NCI-H128 (cell line): ENCODE measurements around the gene ADGRD1.

ENCODE experiments used
- DNase-seq: peaks from one replicate; lab custom pipeline; 2025; ENCODE audit not compliant: unreplicated experiment; lab: John Stamatoyannopoulos, UW

Gene ADGRD1

DNA sequence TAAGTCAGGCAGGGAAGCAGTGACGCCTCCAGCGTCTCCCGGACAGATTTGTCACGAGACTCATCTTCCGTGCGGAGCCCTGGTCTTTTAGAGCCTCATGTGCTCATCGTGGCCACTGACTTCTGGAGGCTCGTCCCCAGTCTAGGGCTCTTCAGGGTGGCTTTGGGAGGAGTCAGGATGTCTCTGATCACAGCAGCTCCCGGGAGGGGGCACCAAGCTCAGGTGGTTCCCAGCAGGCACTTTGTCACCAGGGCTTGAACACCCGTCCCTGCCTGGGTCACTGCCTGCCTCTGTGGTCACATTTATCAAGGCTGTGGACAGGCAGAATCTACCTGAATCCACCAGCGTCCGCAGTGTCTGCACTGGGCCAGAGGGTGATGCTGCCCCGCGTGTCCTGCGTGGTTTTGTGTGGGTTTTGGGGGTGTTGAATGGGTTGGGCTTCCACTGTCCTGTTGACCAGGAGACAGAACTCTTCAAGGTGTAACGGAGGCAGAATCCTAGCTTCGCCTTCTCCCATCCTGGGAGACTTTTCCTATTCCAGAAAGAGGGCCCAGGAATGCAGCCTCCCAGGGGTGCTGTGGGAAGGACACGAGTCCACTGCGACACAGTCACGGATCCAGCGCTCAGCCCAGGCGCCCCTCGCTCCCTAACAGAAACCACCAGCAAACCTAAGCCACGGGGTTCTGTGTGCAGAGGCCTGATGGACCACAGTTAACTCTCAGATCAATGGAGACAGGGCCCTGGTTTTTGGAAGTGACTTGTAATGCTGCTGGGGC, 132.3 kb downstream of the ADGRD1 start:
- no peak for DNase-seq

DNA sequence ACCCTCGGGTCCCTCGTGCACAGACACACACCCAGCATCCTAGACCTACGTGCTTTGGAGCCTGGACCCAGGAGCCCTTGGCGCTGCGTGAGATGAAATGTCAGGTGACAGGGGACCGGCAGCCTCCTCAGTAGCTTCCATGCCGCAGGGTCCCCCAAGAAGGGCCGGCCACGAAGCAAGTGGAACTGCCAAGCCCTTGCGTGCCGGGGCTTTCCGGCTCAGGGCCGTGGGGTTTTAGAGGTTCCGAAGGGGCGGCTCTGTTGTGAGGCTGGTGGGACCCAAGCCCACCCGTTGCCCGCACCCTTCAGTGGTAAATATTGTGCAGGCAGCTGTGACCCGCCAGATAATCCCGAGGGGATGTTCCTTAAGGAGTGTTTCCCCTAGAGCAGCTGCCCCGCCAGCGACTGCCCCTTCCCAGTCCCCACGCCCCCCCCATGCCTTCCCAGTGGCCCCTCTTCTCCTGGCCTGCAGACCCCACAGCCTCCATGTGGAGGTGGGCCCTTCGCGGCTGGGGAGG, 133.7 kb downstream of the ADGRD1 start:
- no peak for DNase-seq

DNA sequence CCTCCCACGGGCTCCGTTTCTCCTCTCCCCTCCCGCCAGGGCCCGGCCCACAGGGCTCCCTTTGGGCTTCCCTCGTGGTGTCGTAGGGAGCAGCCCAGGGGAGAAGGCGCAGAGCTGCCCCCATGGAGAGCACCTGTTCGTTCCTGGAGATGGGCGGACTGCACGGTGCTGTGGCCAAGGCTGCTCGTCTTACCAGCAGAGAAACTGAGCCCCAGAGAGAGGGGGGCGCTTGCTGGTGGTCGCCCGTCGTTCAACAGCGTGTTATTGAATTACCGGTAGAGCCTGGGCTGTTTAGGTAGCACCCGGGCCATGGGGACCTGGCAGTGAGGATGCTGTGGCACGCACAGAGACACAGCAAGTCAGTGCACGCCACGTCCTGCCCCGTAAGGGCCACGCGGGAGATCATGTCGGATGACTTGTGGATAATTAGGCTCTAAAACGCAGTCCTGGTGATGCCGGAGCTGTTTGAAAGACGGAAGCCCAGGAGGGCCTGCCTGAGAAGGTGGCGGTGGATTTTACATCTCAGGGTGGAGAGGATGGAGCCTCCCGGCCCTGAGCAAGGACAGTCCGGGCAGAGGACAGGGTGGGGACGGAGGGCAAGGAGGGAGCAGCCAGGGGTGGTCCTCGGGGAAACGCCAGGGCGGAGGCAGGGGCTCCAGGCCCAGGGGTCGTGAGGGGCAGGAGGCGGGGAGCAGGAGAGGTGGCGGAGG, 134.4 kb downstream of the ADGRD1 start:
- no peak for DNase-seq

DNA sequence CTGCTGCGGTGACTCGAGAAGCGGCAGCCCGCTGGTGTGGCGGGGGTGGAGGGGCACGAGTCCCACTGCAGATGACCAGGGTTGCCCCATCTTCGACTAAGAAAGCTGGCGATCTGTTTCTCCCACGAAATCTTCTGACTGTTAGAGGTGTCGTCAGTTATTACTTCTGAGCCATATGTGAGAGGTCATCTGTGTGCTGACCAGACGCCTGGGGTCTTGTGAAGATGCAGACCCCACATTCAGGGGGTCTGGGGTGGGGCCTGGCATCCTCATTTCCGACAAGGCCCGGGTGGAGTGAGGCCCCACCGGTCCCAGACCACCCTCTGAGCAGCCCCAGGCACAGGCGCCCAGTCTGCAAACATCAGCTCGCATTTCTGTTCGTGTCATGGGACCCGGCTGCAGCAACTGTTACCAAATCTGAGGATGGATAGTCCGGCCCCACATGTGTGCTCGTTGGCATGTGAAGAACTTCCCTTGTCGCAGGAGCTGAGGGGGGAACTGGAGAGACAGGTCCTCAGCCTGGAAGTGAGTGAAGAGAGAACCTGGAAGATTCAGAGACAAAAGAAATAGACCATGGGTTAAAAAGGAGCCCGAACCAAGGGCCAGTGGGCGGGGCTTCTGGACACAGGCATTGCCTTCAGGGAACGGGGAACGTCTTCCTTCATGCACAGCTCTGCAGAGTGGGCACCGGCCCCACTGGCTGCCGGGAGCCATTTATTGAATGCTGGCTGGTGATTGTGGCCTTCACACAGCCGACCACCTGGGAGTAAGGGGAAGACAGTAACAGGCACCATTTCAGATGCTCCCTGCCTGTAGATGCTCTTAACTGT, 135.2 kb downstream of the ADGRD1 start:
- no peak for DNase-seq

DNA sequence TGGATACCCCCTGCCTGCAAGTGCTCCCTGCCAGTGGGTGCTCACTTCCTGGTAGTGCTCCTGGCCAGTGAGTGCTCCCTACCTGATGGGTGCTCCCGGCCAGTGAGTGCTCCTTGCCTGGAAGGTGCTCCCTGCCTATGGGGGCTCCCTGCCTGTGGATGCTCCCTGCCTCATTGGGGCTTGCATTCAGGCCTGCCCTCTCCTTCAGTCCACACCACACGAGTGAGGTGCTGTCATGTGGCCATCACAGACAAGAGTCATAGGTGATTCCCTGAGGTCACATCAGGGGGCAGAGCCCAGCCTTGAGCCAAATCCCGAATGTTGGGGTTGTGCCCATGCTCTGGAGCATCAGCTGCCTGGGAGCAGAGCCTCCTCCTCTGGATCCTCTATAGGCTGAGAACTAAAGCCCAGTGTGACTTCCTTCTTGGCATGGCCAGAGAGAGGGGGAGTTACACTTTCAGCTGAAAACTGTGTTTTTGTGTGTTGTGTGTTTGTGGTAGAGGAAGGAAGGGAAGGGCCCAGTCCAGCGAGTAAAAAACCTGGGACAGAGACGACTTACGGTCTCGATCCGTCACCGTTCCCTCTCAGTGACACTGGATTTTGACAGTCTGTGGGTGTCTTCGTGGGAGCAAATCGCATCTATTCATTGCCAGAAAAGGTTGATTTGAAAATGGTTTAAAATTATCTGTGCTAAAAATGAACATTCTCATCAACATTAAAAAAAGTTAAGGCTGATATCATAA, 136.0 kb downstream of the ADGRD1 start:
- no peak for DNase-seq

DNA sequence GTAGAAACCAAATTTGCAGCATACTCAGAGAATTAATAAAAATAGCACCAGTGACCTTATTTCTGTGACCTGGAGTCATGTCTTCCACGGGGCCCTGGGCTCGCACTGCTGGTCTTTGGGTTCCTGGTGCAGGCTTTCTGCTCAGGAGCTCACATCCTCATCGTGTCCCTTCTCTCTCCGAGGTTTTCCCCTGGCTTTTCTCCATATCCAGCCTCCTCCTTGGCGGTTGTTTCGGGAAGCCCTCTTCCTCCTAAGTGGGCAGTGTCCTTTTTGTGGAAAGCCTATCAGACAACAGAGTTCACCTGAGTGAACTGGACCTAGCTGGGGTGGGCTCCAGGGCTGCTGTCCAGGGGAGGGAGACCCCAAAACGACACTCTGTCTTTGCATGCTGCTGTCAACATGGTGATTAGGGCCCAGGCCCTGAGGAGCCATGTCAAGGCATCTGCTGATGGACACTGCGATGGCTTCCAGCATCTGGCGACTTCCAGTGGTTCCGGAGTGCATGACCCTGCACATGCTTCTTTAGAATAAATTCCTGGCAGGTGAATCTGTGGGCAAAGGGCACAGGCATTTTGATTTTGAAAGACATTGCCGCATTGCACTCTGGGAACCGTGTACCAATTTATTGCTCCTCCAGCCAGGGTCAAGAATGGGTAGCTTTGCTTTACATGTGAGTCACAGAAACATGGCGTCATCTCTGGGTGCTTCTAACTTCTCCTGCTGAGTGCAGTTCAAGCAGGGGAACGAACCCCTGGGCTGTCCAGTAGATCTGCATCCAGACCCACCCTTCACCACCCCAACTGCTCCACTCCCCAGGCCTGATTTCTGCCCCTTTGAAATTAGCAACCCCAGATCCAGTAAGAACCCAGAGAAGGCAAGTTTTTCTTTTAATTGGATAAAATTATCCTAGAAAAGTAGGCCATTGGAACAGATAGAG, 136.8 kb downstream of the ADGRD1 start:
- no peak for DNase-seq

DNA sequence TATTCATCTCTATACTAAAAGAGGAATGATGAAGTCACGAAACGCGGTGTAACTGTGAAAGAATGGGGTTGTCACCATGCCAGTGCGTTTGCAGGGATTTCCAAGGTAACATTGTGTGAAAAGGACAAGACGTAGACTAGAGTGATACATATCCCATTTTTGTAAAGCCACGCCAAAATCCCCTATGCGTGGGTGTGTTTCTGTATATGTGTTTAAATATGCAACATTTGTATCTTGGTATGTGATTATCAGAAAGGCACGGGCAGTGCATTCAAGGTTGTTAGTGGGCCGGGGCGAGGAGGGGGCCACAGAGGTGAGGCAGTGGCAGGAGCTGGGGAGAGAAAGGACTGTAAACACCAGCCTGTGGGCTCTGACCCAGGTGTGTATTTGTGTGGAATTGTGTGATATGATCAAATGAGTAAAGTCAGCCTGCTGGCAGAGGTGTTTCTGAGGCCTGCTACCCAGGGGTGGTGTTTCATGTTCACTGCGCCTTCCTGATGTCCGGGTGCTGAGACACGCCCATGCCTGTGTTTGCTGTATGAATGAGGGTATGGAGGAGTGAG, 137.8 kb downstream of the ADGRD1 start:
- no peak for DNase-seq

DNA sequence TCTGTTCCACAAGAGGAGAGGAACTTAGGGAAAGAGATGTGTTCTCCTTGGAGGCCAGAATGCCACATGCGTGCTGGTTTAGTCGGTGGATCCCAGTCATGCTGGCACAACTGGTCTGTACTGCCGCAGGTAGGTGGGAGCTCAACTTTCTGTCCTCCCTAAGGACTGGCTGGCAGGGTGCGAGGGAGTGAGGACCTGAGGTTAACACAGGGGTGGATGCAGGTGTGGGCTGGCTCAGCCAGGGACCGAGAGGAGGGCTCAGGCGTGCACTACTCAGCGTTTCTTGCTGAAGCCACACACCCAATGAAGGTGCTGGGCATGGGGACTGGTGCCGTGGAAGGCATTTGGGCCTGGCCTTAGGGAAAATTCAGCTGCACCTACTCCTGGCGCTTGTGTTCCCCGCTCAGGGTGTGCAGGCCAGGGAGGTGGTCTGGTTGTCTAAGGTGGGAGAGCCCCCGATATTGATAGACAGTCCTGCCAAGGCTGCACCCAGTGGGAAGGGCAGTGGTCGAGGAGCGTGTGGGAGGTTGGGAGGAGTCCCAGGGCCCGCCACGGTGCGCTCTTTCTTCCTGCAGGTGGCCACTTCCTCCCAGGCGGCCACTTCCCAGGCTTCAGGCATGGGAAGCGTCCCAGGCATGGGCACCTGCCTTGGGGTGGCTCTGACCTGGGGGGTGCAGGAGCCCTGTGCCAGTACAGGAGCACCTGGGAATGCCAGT, 138.4 kb downstream of the ADGRD1 start:
- DNase-seq, result no peak

DNA sequence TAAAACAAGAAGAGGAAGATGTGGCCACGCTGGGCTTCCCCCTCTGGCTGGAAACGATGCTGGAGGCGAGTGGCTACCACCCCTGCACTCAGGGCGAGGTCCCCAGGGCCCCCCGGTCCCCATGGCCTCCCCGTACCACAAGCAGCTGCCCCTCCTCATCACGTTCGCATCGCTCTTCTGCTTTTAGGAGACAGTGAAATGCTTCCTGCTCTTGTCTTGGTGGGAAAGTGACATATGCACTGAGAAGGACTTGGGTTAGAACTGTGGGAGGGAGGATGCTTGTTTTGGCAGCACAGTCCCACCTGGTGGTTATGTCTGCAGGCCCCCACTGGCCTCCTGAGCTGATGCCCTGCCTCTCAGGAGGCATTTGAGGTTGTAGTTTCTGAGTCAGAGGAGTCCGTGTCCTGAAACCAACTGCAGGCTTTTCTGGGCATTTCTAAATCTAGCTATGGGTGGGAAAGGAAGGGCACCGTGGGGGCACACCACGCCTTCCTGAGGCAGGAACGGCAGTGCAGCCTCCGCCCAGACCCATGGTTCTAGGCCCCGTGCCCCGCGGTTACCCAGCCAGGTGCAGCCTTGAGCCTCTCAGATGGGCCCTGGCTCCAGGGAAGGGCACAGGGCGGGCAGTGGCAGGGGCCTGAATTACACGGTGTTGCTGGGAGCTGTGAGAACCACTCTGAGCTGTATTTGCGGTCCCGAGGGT, 139.3 kb downstream of the ADGRD1 start:
- no peak for DNase-seq

DNA sequence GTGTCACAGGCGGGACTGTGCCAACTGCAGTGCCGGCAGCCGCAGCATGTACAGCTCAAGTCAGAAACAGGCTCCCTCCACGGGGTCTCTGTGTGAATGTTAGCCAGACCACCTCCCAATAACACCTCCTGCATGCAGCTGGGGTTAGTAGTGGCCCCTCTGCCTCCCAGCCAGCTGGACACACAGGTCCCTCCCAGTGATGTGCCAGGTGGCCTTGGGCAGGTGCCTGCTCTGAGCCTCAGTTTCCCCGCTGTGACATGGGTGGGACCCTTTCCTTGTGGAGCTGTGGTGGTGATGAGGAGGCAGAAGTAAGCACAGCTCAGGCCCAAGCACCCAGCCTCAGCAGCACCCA, 139.9 kb downstream of the ADGRD1 start:
- no peak for DNase-seq

DNA sequence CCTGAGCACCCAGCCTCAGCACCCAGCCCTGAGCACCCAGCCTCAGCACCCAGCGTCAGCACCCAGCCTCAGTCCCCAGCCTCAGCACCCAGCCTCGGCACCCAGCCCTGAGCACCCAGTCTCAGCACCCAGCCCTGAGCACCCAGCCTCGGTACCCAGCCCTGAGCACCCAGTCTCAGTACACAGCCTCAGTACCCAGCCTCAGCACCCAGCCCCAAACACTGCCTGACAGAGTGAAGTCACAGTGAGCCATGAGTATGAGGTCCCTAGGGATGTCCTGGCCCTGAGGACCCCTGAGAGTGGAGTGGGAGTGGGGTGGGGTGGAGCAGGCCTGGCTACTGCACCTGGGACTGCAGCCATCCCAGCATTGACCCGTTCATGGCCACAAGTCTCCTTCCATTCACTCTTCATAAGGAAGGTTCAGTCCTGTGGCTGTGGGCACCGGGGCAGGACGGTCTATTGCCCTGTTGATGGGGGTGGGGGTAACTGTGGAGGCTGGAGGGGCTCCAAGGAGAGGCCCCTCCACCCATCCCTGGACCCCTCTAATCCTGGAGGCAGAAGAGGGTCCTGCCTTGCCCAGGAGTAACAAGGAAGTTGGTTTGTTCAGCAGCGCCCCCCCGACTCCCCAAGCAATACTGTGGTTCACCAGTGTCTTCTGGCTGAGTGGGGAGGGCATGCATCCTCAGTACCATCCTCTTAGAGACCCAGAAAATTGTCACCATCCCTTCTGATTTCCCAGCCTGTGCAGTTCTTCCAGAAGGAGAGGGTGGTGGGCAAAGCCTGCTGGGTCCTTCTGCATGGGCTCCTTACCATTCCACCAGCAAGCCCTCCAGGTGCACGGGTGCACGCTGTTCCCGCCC, 140.5 kb downstream of the ADGRD1 start:
- no peak for DNase-seq

DNA sequence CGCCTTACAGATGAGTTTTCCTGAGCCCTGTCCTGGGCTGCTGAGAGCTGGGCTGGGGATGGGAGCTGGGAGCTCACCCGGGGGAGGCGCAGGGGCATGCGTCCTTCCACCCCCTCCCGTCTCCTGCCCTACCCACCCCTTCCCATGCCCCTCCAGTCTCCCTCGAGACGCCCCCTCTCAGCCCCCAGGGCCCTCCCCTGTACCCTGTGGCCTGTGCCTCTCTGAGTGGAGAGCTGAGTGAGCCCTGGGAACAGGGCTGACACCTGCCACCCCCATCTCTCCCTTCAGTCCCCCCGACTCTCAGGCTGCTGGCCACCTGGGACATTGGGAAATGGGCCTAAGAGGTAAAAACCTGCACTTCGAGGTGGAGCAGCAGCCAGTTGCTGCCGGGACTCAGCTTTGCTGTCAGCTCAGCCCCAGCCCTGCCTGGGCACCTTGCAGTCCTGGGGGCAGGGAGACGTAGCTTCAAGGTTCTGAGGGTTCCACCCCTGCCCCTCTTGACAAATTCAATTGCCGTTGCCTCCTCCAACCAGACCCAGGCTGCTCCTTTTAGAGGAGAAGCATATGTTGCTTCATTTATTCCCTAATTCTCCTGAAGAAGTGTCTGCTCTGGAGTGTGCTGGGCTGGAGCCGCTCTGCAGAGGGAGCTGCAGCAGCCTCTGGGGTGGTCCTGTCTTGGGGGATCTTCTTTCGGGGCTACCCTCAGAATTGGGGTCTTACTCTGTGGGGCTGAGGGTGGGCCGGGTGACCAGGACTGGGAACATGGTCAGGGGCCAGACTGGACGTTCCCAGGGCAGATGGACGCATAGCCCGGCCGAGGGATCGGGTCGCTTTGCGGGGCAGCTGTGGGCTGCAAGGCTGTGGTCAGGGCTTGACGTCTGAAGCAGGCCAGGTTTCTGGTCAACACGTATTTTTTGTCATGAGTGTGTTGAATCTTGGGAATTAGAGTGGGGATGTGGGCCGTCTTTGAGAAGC, 141.4 kb downstream of the ADGRD1 start:
- no peak for DNase-seq

DNA sequence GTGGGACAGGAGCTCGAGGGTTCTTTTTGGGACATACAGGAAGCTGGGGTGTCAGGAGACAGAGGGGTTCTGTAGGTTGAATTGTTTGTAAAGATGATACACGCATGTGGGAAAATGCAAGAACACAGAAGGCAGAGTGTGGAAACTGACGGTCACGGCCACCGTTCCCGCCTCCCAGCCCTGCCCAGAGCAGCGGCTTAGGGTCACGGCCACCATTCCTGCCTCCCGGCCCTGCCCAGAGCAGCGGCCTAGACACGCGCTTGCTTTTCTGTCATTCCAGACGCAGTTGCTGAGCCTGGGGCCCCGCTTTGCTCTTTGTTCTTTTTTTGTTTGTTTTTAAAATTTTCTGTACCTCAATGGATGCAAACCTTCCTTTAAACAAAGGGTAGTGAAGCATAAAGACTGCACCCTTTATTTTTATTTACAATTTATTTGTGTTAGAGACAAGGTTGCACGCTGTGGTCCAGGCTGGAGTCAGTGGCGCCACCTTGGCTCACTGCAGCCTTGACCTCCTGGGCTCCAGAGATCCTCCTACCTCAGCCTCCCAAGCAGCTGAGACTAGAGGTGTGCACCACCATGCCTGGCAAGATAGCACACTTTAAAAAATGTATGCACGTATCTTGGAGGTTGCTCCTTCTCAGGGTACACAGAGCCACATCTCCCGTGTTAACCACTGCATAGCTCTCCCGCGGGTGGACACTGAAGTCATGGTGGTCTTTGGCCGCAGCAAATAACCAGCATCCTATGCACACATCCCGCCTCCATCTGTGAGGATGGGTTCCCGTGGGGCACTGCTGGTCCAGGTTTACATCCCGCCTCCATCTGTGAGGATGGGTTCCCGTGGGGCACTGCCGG, 142.3 kb downstream of the ADGRD1 start:
- no peak for DNase-seq

DNA sequence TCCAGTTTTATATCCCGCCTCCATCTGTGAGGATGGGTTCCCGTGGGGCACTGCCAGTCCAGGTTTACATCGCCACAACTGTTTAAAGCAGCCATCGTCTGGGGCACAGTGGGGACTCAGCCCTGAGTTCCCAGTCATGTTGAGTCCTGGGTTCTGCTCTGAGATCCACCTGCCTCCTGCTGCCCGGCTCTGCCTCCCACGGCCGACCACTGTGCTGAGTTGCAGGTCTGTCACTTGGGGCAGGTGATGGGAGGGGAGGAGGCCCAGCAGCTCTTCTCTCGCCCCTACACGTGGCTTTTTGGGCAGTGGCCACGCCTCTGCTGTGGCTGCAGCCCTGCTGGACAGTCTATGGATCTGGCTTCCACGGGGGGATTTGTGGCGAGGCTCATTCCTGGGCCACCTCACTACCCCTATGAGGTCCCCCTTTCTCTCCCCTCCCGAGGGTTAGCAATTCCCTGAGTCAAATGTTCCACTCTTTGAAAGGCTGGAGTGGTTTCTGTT, 143.0 kb downstream of the ADGRD1 start:
- no peak for DNase-seq
